SH-SY5Y (cell line): ENCODE measurements around the gene ZXDC.

Experiments
- GATA2 ChIP-seq: IDR thresholded peaks from 2 replicates; pipeline ENCODE4 v1.6.1; 2011; ENCODE audit warnings: mild to moderate bottlenecking, low read depth, low read length
- GATA3 ChIP-seq: IDR thresholded peaks from 2 replicates; pipeline ENCODE4 v1.6.1; 2011; ENCODE audit warnings: low read depth, mild to moderate bottlenecking, low read length, moderate library complexity

The ZXDC gene

GRCh38 chr3:126475413-126476114 is at the start of gene ZXDC:
Gene ZXDC (minus strand): TSS chr3:126475891. CDS start chr3:126475865, 26 bp downstream.
- TF ChIP-seq GATA3 (no peak), GATA2 (no peak)

DNA sequence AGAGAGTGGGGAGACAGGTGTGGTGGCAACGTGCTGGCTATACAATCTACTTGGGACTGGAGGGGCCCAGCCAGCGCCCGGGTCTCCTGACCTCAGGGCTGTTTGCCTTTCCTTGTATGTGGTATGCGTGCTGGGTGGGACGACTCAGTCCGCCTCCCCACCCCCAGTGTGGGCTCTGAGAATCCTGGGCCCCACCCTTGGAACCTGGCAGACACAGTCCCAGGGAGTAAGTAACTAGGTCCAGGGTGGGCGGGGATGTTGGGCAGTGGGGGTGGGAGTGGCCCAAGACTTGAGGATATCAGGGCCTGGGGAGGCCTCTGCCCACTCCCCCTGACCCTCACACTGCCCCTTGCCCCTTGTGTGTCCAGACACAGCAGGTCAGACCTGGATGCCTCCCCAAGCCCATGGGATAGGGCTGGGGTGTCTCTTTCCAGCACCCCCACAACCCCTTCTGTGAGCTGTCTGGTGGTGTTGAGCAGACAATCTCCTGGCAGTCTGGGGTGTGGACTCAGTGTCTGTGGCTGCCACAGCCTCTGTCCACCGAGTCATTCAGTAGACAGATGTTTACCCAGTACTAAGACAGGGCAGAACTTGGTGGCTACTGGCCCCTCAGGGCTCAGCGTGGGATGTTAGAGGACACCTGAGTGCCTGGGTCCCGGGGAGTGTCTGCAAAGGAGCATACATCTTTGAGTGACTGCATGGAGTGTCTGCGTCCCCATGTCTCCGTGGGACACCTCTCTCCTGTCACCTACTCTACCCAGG is 49.6 kb upstream of the ZXDC start:
- TF ChIP-seq GATA2 (no peak), GATA3 (no peak)

DNA sequence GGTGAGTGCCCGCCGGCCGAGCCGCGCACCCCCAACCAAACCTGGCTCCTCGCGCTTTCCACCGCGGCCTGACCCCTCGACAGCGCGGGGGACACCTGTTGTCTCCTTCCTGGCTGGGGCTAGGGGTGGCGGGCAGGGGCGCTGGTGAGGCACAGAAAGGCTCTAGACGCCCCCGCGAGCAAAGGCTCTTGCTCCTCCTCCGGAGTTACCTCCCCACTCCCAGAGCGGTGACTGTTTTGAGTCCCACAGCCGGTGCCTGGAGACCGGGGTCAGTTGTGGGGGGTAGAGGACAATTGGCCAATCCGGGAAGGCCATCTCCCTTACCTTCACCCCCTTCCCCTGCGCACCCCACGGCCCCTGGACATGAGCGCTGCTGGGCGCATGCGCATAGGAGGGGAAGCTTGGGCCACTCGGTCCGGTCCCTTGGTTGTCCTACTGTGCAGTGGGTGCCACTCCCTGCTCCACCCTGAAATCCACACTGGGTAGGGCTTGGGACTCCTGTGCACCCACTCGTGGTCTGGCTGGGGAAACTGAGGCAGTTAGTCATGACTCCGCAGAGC is 48.8 kb upstream of the ZXDC start:
- no peak for TF ChIP-seq GATA3
- no peak for TF ChIP-seq GATA2

- TF ChIP-seq GATA3 (no peak), GATA2 (no peak)
Observed at GRCh38 chr3:126523745-126524428, 48.2 kb upstream of the ZXDC start, which contains the start of gene CHST13. Gene CHST13 (plus strand): TSS chr3:126524155. CDS start chr3:126524333, 178 bp downstream.

DNA sequence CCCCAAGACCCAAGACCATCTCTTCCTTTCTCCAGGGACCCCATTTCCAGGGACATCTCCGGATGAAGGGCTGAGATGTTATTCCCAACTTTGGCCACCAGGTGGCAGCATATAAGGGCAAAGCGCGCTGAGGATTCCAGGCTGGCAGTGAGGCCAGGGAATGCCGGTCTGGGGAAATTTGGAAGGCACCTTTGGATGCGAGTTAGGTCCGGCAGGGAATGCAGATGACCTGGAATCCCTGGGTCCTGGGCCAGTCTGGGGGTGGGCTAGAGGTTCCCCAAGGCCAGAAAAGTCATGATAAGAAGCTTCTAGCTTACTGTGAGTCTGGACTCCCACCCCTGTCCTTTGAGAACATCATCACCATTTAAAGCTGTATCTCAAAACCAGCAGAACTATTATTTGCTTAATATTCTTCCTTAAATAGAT is 46.7 kb upstream of the ZXDC start:
- TF ChIP-seq GATA3 = no peak
- no peak for TF ChIP-seq GATA2

- TF ChIP-seq GATA2 (no peak), GATA3 (no peak)
Observed at GRCh38 chr3:126521122-126521891, 45.6 kb upstream of the ZXDC start.

GRCh38 chr3:126519506-126520455 is 44.1 kb upstream of the ZXDC start:
- no peak for TF ChIP-seq GATA3
- TF ChIP-seq GATA2 = no peak

GRCh38 chr3:126518779-126519177 is 43.1 kb upstream of the ZXDC start:
- TF ChIP-seq GATA2 (no peak), GATA3 (no peak)

- TF ChIP-seq GATA2 (no peak), GATA3 (no peak)
Observed at GRCh38 chr3:126517986-126518778, 42.5 kb upstream of the ZXDC start.

- TF ChIP-seq GATA3 = no peak
- TF ChIP-seq GATA2 = no peak
Observed at GRCh38 chr3:126517291-126517951, 41.7 kb upstream of the ZXDC start, which contains the start of gene UROC1. Gene UROC1 (minus strand): TSS chr3:126517773. CDS start chr3:126517719, 54 bp downstream.

DNA sequence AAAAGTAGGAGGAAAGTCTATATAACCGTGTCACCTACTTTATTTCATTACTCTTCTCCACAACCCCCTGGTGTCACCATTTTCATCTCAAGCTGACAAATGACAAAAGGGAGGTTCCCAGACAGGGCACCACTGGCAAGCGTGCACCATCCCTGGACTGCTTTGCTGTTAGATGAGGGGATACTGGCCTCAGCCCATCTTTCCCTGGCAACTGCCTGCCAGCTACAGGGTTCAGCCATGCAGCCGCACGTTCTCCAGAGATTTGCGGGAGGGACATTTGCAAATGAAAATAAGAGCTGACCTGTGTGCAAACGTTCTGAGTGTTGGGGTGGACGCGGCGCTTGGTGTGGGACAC is 41.2 kb upstream of the ZXDC start:
- TF ChIP-seq GATA3 (no peak), GATA2 (no peak)
